GOT3 (cell line): ENCODE data around the gene INTS13.
"Not testable (repeated sequence)": the region's sequence is repeated elsewhere in the genome, so short reads cannot be mapped to it uniquely, and the experiment has no call there.

Experiments
- DNase-seq: peaks from one replicate; lab custom pipeline; 2025; ENCODE audit warnings: mixed read lengths; lab: John Stamatoyannopoulos, UW

Gene INTS13

GRCh38 chr12:26935636-26936378 is 2.0 kb downstream of the INTS13 start:
- no peak for DNase-seq

- no peak for DNase-seq
Observed at GRCh38 chr12:26929590-26929989, 8.2 kb downstream of the INTS13 start.

- no peak for DNase-seq
Observed at GRCh38 chr12:26928661-26929060, 9.1 kb downstream of the INTS13 start.

GRCh38 chr12:26921886-26922285 is 15.9 kb downstream of the INTS13 start:
- DNase-seq, result no peak

- DNase-seq, result no peak
Observed at GRCh38 chr12:26919216-26919555, 18.6 kb downstream of the INTS13 start.

GRCh38 chr12:26918321-26919215 is 19.2 kb downstream of the INTS13 start:
- DNase-seq, result no peak

GRCh38 chr12:26906704-26907103 is 31.1 kb downstream of the INTS13 start:
- DNase-seq, result no peak

- no peak for DNase-seq
Observed at GRCh38 chr12:26906024-26906423, 31.8 kb downstream of the INTS13 start.

- DNase-seq, result not testable (repeated sequence)
Observed at GRCh38 chr12:26903396-26903795, 34.4 kb downstream of the INTS13 start.

- no peak for DNase-seq
Observed at GRCh38 chr12:26896913-26897312, 40.9 kb downstream of the INTS13 start.

GRCh38 chr12:26895672-26896071 is 42.1 kb downstream of the INTS13 start:
- no peak for DNase-seq

GRCh38 chr12:26891704-26892103 is 46.1 kb downstream of the INTS13 start:
- DNase-seq, result no peak

GRCh38 chr12:26890784-26891183 is 47.0 kb downstream of the INTS13 start:
- DNase-seq, result no peak

GRCh38 chr12:26884765-26885576 is 52.8 kb downstream of the INTS13 start:
- no peak for DNase-seq

- no peak for DNase-seq
Observed at GRCh38 chr12:26880625-26881024, 57.2 kb downstream of the INTS13 start.

GRCh38 chr12:26878661-26879119 is 59.1 kb downstream of the INTS13 start:
- no peak for DNase-seq

GRCh38 chr12:26874501-26875296 is 63.1 kb downstream of the INTS13 start:
- DNase-seq, result no peak

GRCh38 chr12:26872625-26873024 is 65.2 kb downstream of the INTS13 start:
- DNase-seq, result no peak

- no peak for DNase-seq
Observed at GRCh38 chr12:26871985-26872384, 65.8 kb downstream of the INTS13 start.

GRCh38 chr12:26870491-26871419 is 67.0 kb downstream of the INTS13 start:
- DNase-seq, result no peak
